NCI-H1694 (cell line): ENCODE results near the gene CPEB3.

Experiments
- DNase-seq: peaks from one replicate; lab custom pipeline; 2025; lab: John Stamatoyannopoulos, UW

CPEB3 gene

DNA sequence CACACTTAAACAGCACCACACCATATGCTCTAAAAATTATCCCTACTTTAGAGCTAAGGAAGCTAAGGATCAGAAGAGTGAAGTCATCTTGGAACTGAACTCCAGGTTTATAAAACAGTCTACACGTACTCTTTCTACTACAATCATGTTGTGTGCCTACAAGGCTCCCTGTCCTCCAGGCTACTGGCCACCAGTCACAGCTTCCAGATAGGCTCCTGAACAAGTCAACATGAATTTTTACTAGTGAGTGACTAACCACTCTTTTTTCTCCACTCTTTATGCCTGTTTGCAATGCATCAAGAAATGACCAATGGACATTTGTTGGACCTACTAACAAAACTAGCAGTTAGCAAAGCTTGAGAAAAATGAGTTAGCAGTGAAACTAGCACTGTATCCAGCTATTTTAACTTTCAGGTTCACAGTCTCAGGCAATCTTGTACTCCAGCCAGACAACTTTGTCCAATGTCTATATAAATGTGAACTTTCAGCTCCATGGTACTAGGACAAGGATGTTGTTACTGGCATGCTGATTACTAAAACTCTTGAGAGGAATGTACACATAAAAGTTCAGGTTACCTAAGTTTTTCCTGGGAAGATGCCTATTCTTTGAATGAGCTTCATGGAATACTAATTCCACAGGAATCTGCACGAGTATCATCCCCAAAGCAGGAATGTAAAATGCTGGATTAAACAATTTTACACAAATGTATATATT, 187.3 kb downstream of the CPEB3 start:
- no peak for DNase-seq

DNA sequence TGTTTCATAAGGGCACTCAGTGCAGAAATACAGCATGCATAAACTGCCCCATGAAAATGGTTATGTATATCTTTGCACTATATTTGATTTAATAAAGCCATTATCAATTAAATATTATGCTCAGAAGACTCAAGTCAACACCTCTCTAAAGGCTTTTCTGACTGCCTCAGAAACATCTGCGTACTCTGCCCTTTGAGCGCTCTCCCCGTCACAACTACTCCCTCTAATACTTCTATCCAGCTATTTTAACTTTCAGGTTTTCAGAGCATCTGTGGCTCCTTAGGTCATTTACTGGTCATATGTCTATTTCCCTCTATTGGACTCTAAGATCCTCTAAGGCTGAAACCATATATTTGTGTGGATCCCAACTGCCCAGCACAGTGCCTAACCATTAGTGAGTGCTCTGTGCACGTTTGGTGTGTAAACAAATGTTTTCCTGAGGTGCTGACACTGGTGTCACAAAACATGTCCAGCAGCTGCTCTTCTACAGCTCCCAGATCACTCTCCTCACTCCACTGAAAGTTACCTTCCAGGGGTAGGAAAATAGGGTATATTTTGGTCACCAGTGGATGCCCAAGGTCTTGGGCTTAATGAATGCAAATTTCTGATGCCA, 188.2 kb downstream of the CPEB3 start:
- DNase-seq = no peak

DNA sequence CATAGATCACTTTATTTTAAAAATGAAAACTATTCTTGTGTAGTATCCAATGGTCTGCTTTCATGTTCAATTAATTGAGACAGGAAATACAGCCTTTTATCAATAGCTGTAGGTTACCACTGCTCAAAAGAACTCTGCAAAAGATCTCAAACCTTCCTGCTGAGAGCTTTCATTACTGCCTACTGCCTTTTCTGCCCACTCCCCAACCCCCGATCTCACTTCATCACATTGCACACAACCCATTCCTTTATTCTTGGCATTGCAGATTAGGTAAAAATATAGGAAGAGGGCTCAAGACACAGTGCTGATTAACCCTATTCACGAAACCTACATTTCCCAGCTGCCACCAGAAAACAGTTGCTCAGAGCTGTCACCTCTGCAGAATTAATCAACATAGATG, 195.9 kb downstream of the CPEB3 start:
- no peak for DNase-seq

DNA sequence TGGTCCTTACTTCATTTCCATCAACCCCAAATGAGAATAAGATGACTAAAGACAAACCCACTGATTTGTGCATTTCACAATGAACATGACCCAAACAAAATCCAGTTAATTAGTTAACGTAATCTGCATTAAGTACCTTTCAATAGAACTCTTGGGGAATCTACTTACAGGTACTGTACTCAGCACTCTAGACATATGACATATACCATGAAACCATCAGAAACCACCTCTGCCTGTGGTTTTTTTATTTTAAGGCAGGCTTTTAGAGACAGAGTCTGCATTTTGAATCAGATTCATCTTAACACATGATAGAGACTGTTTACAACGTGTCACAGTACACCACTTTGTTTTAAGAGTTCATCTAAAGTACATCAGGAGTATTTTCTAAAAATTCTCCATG, 198.9 kb downstream of the CPEB3 start:
- no peak for DNase-seq

DNA sequence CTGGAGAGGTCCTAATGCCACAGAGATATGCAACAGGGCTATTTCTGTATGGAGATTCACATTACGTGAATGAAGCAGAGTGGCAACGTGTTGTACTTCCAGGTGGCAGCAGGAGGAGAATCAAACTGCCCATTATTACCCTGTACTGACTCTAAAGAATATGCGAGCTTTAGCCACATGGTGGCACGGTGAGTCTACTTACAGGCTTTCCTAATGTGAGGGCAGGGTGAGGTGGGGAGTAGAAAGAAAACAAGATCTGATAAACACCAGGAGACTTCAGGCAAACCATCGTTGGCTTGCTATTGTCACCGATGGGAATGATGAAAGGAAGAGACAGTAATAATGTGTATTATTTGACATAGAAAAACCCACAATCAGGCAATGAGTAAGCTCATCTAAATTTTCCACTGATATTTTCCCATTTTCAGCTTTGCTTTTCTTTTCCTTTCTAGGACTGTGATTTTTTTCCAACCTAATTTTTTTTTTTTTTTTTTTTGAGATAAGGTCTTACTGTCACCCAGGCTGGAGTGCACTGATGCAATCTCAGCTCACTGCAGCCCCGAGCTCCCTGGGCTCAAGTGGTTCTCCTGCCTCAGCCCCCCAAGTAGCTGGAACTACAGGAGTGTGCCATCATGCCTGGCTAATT, 203.0 kb downstream of the CPEB3 start:
- peak; percentile 78 for DNase-seq

DNA sequence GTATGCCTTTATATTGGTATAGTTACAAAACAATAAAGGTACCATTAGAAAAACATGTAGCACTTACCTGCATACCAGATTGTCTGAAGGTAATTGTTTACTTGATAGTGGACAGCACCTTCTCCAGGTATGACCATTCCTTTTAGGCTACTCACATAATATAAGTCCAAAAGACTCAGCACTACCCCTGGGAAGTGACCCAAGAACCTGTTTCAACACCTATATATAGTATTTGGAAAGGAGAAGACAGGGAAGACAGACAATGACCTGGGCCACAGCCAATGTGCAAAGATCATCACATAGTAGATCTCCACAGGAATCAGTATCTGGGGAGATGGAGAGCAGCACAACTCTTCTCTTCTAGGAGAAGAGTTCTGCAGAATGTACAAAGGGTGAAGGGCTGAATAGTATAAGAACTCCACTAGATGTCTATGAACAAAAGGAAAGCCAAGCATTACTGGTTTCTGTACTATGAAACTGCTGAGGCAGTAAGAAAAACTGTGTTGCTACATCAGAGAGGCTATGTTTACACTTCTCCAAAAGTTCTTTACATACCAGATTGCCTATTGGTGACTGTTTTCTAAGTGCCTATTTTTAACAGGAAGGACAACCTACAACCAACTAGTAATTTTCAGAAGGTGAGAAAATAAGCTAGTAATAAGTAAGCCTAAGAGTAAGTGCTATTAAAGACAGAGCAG, 208.1 kb downstream of the CPEB3 start:
- DNase-seq = no peak

DNA sequence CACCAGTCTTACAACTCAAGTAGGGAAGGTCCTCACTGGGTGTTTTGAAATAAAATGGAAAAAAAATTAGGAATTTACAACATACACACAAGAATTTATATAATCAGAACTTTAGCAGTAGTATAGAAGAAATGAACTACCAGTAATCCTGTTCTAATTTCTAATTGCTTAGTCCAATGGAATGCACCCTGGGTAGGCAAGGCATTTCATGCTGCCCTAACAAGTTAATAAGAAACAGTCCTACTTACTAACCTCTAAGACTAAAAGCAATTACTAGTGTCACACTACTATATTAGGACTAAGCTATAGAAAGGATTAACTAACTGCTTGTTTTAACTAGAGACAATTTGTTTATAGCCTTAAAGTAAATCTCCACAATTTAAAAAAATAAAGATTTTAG, 209.2 kb downstream of the CPEB3 start:
- DNase-seq = no peak

DNA sequence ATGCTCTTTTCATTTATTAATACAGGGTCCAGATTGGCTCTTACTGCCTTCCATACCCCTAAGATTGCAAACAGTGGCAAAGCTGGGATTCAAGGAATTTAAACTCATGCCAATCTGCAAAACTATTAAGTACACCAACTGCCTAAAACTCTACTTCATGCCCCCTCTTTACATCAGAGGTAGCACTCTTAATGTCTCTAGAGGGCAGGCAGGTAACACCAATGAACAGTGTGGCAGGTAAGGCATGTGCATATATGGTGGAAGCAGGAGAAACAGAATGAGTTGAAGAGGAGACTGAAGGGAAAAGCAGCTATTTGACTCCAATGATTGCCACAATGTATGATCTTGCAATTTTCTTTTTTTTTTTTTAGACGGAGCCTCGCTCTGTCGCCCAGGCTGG, 210.6 kb downstream of the CPEB3 start:
- DNase-seq = no peak

DNA sequence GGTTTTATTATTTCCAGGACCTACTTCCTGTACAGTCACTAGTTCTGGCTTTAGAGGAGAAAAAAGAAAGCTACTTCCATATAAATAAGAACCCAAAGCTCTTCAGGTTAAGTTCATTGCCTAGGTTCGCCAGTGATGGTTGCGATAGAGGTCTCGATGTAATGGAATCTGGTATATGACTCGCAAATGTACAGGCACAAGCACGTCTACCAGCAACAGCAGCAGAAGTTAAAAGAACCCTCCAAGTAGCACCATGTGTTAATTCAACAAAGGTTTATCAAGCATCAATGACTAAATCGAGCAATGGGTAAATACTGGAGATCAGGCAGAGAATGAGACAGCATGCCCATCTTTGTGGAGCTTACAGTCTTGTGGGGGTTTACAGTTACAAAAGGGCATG, 211.9 kb downstream of the CPEB3 start:
- DNase-seq = no peak

DNA sequence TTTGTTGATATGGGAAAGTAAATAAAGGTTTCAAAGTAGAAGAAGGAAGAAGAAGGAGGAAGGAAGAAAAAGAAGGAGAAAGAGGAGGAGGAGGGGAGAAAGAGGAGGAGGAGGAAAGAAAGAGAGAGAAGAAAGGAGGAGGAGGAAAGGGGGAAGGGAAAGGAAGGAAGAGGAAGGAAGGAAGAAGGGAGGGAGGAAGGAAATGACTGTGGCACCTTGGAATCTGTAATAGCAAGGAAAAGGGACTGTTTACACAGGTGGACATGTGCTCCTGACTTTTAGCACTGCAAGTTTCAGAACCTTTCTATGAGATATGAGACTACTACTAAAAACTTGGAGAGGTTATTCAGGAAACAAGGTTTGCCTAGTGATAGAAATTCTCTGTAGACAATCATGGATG, 214.2 kb downstream of the CPEB3 start:
- no peak for DNase-seq

DNA sequence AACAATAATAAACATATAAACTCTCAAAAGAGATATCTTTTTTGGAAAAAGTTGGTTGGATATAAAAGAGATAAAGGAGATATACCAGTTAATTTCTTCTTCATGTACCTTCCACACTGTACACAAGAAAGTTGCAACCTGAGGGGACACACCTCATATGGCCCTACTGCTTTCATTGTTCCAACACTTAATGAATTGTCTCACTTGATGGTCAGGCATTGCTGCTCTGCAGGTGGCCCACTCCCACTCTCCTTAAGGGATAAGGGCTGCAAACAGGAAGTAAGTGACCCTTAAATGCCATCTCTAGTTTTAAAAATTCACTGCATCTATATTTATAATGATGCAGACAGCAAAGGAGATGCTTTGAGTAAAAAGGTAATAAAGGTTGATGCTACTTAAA, 215.0 kb downstream of the CPEB3 start:
- no peak for DNase-seq

DNA sequence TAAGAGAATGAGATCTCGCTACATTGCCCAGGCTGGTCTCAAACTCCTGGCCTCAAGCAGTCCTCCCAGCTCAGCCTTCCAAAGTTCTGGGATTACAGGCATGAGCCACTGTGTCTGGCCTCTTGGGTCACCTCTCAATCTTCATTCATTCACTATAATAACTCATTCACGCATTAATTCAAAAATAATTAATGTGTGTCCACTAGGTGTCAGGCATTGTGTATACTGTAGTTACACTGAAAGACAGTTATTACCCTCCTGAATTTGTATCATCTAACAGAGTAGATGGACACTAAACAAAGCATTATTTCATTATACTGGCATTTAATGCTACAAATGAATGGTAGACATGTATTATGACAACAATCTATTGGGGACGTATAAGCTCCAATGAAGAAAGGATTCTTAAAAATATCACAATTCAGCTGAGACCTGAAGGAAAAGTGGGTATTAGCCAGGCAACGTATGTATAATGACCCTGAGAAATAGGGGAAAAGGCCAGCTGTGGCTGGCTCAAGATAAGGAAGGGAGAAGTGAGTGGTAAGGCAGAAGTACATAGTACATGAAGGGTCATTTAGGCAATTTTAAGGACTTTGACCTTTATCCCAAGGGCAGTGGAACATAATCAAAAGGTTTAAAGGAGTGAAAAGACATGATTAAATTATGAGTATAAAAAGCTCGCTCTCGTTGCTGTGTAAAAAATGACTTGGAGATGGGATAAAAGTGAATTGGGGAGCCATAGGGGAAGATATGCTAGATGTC, 216.6 kb downstream of the CPEB3 start:
- no peak for DNase-seq

DNA sequence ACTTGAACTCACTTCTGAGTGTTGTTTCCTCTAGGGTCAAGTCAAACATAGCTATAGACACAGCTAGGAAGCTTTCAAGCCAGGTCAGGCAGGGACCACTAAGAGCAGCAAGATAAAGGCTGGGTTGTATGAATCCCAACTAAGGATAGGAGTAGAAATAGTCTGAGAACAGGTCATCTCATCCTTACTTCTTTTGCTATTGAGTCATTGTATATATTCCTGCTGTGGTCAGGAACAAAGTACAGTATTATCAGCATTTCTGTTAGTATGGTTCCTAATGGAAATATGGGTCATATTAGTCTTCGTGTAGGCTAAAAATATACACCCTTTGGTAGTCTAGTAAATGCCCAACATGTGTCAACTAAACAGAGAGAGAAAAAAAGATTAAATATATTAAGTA, 222.0 kb downstream of the CPEB3 start:
- DNase-seq = no peak

DNA sequence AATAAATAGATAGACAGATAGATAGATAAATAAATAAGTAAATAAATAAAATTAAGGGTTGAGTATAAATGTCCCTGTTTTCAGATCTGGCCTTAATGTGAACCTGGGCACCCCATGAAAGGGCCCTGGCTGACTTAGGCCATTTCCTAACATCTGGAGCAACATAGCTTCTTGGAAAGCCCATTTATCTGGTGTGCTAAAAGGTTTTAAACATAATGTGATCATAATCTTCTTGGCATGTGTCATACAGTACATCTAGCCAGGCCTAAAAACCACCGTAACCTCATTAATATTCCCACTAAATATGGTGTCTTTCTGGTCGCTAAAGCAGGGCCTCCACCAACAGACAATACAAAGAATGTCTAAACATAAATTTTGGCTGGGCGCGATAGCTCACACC, 224.5 kb downstream of the CPEB3 start:
- DNase-seq = no peak

DNA sequence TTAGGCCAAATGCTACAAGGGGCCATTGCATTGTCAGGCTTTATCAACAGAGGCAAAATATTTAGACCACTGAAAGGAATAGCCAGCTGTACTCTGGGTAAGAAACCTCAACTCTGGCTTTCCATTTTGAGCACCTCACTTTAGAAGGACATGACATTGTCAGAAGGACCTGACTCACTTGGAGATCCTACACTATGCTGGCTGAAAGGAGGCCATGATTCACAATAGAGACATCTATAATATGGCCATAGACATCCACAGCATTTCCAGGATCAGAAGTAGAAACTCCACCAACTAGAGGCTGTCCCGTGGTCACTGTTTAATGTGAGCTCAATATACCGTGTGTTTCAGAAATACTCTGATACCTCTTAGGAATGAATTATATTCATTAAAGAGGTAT, 226.4 kb downstream of the CPEB3 start:
- DNase-seq = no peak

DNA sequence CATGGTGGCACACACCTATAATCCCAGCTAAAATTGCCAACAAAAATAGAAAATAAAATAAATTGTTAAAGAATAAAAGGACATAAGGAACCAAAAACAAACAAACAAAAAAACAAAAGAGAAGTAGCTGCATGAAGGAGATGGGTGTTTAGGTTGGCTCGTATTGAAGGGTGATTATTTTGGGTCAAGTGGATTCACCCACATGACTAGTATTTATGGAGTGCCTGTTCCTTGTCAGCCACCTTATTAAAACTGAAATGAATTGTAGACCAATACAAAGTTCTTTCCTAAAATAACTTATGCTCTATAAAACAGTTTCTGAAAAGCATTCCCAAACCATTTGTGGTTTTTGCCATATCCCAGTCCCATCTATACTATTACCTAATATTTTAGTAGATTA, 228.6 kb downstream of the CPEB3 start:
- no peak for DNase-seq

DNA sequence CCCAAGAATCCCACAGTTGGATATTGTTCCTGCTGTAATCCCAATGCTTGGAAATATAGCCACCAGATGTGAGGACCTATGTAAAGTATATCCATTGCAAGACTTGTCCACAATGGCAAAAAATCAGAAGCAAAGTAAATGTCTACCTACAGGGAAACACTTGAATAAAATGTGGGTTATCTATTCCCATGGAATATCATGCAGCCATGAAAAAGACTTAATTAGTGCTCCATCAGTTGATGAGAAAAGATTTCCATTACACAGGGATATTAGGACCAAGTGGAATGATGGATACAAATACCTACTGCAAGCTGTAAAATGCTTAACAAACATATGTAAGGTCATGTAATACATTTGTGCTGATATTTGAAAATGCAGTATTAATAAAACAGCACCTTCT, 236.1 kb downstream of the CPEB3 start:
- DNase-seq = no peak

DNA sequence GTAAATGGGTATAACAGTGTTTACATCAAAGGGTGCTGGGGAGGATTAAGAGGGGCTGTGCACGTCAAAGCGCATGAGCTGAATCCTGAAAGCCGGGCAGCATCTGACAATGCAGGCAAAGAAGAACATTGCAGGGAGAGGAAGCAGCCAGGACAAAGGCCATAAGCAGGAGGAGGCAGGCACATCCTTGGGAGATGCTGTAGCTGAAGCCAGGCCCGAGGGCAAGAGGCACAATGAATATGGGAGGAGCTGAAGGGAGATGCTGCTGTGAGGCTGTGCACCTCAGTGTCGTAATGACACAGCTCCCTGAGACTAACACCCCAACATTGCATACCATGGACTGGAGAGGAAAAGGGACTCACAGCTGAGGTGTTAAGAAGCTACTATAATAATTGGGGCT, 238.1 kb downstream of the CPEB3 start:
- no peak for DNase-seq

DNA sequence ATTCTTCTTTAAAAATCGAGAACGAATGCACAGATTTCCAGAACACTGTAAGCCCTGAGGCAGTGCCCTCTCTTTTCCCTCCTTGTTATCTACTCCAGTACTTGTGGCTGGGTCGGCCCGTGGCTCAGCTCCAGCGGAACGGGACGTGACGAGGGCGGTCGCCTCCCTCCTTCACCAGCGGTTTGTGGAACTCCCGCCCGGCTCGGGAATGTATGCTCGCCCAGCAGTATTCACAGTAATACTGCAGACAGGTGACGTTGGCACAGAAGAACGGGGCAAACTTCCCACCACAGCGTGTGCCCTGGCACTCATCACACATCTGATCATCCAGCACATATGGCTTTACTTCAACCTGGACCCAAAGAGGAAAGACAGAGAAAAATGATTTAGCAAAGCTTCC, 238.8 kb downstream of the CPEB3 start:
- DNase-seq = no peak

DNA sequence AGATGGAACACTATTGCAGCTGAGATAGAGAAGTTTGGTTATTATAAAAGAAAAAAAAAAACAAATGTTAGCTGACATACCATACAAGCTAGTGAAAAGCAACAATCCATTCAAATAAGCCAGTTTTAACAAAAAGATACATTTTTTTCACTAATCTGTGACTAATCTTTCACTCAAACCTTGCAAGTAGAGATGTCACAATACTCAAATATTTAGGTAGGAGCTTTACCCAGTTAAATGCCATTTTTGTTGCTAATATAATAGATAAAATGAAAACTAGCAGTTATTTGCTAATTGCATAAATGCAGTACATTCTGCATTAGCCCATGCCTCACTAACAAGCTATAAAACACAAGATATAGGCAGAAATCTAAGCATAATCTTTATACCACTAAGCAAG, 243.7 kb downstream of the CPEB3 start:
- DNase-seq = no peak

DNA sequence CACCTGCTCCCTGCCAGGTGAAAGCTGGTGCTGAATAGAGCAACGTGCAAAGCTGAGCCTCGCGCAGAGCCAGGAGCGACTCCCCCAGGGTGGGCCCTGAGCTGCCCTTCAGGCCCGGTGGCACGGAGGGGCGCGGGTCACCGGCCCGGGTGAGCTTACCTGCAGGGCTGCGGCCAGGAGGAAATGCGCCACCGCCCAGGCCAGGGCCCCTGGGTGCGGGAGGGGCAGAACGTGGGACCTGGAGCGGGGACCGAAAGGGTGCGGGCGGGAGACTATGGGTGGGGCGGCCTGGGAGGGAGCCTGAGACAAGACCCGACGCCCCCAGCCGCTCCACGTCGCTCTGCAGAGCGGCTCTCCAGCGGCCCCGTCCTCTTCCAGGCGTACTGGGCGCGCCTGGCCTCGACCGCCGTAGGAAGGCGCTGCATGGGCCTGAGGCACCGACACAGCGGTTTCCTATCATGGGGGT, 245.2 kb downstream of the CPEB3 start:
- no peak for DNase-seq

DNA sequence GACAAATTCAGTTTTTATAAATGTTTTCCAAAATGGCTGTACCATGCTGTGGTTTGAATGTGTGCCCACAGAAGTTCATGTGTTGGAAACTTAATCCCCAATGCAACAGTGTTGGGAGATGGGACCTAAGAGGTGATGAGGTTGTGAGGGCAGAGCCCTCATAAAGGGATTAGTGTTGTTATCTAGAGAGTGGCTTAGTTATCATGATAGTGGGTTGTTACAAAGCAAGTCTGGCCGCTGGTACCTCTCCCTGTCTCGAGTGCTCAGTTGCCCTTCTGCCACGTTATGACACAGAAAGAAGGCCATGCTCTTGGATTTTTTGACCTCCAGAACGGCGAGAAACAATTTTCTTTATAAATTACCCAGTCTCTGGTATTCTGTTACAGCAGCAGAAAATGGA, 248.3 kb downstream of the CPEB3 start:
- no peak for DNase-seq
